Right atrium auricular region (tissue), 2 donors: ENCODE data around the gene VRK2. TPM values are rescaled to one million over a fixed set of nuclear protein-coding genes. Genes with fewer than 3 reads are reported as not detected.

Experiments used
- DNase-seq: peaks from one replicate; pipeline ENCODE4 v3.0.0-alpha.2; 2019; ENCODE audit warnings: low spot score
- H3K27ac ChIP-seq, 2 donors: fragments of 200-600 bp; sonication (generic); 1 replicate in 1 of 2; 2 replicates in 1 of 2; pipeline ENCODE4 v1.5.1; 2016 to 2019
- H3K27me3 ChIP-seq, 2 donors: fragments of 200-600 bp; sonication (generic); one replicate each; pipeline versions ENCODE4 v1.5.1 to v1.6.0; 2017 to 2019
- H3K36me3 ChIP-seq: fragments of 200-600 bp; sonication (generic); one replicate; pipeline ENCODE4 v1.5.1; 2016
- H3K4me1 ChIP-seq, 2 donors: fragments of 200-600 bp; sonication (generic); one replicate each; pipeline versions ENCODE4 v1.5.1 to v1.6.0; 2017 to 2019
- H3K4me3 ChIP-seq, 2 donors: fragments of 200-600 bp; sonication (generic); 1 replicate in 1 of 2; 2 replicates in 1 of 2; pipeline ENCODE4 v1.5.1; 2017 to 2019; ENCODE audit warnings: mild to moderate bottlenecking in 1 of 2, moderate library complexity in 1 of 2
- H3K9me3 ChIP-seq, 2 donors: fragments of 200-600 bp; sonication (generic); one replicate each; pipeline ENCODE4 v1.5.1; 2019
- CTCF ChIP-seq, 2 donors: fragments of 200-600 bp; sonication (generic); IDR thresholded peaks; one replicate each; pipeline ENCODE4 v1.5.1; 2019; ENCODE audit warnings: antibody characterized with exemption in 2 of 2
- total RNA-seq, 2 donors: library from RNA; depleted of rRNA; stranded (reverse); fragments of >200 nt; gene quantifications; one replicate each; pipeline ENCODE4 v1.1.0, GENCODE V29; 2016

VRK2 gene
- total RNA-seq, 2 donors from 2014 or later = 14.6 to 15.4 TPM

GRCh38 chr2:58197894-58198293, 151.3 kb downstream of the VRK2 start:
- DNase-seq = no peak
- Histone ChIP-seq H3K27me3 (no peaks in the 10 kb centered on the region), H3K4me1 (no peaks in the 10 kb centered on the region), H3K27ac (no peak overlapping the region), H3K9me3 (no peaks in the 10 kb centered on the region), H3K4me3 (no peak overlapping the region), H3K36me3 (no peaks in the 10 kb centered on the region)
- TF ChIP-seq CTCF (IDR thresholded peaks at IDR 0.05) = no peak

- no peak for TF ChIP-seq CTCF (IDR thresholded peaks at IDR 0.05)
- no peak for DNase-seq
Observed at GRCh38 chr2:58202404-58202803, 155.8 kb downstream of the VRK2 start.

GRCh38 chr2:58203018-58203417, 156.4 kb downstream of the VRK2 start:
- DNase-seq = no peak
- TF ChIP-seq CTCF (IDR thresholded peaks at IDR 0.05) = no peak
- no peak overlapping the region for H3K4me3 ChIP-seq
- no peaks in the 10 kb centered on the region for H3K4me1 ChIP-seq
- no peaks in the 10 kb centered on the region for H3K9me3 ChIP-seq
- no peaks in the 10 kb centered on the region for H3K27me3 ChIP-seq
- H3K36me3 ChIP-seq = no peaks in the 10 kb centered on the region
- no peak overlapping the region for H3K27ac ChIP-seq

More at GRCh38 chr2:58202404-58202803, 155.8 kb downstream of the VRK2 start:
- H3K4me1 ChIP-seq = no peaks in the 10 kb centered on the region
- no peaks in the 10 kb centered on the region for H3K9me3 ChIP-seq
- no peaks in the 10 kb centered on the region for H3K36me3 ChIP-seq
- no peaks in the 10 kb centered on the region for H3K27me3 ChIP-seq
- no peak overlapping the region for H3K4me3 ChIP-seq
- H3K27ac ChIP-seq = no peak overlapping the region

GRCh38 chr2:58204195-58204959, 157.8 kb downstream of the VRK2 start:
- Histone ChIP-seq H3K27me3 (no peaks in the 10 kb centered on the region), H3K27ac (no peak overlapping the region), H3K4me1 (no peaks in the 10 kb centered on the region), H3K9me3 (no peaks in the 10 kb centered on the region), H3K4me3 (no peak overlapping the region), H3K36me3 (no peaks in the 10 kb centered on the region)
- DNase-seq = no peak
- TF ChIP-seq CTCF (IDR thresholded peaks at IDR 0.05) = no peak

DNA sequence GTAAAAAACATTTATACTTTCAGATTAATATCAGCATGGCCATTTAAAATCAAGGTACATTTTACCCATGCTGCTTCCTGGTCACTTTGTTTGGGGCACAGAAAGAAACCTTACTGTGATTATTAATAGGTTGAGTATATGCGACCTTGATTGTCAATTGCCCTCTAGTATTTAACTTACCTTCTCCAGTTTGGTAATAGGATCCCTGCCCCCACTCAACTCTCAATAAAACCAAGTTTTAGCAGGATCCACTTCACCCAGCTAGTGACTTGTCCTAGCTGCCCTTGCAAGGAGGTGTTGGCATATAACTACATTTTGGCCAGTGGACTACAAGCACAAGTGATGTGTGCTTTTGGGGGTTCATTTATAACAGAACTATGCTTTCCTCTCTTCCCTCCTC, 160.2 kb downstream of the VRK2 start:
- H3K4me3 ChIP-seq = no peak overlapping the region
- no peaks in the 10 kb centered on the region for H3K9me3 ChIP-seq
- no peaks in the 10 kb centered on the region for H3K27me3 ChIP-seq
- no peak for TF ChIP-seq CTCF (IDR thresholded peaks at IDR 0.05)
- DNase-seq = no peak
- no peaks in the 10 kb centered on the region for H3K36me3 ChIP-seq
- no peak overlapping the region for H3K27ac ChIP-seq
- H3K4me1 ChIP-seq = no peaks in the 10 kb centered on the region

DNA sequence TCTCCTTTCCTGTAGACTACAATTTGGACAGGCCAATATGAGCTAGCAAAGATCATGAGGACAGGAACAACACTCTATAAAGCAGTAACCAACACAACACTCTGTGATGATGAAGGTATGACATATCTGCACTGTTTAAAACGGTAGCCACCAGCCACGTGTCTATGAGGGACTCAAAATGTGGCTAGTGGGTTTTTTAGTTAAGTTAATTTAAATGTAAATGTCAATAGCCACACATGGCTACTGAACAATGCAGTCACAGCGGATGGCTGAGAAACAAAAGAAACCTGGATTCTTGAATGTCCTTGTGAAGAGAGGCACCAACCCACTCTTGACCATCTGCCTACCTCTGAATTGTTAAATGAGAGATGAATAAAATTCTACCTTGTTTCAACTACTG, 160.6 kb downstream of the VRK2 start:
- H3K4me3 ChIP-seq = no peak overlapping the region
- DNase-seq = no peak
- no peak for TF ChIP-seq CTCF (IDR thresholded peaks at IDR 0.05)
- no peaks in the 10 kb centered on the region for H3K9me3 ChIP-seq
- H3K4me1 ChIP-seq = no peaks in the 10 kb centered on the region
- H3K27me3 ChIP-seq = no peaks in the 10 kb centered on the region
- no peak overlapping the region for H3K27ac ChIP-seq
- no peaks in the 10 kb centered on the region for H3K36me3 ChIP-seq
